B cell (primary cell): ENCODE data around the gene ATP11A. TPM values are rescaled to one million over a fixed set of nuclear protein-coding genes. Genes with fewer than 3 reads are reported as not detected.

Source experiments
- ATAC-seq: fragments of 200-7000 bp; cut with Tn5 transposase; one replicate; pipeline ENCODE4 v1.10.0; 2021; ENCODE audit warnings: low read depth, mild to moderate bottlenecking, moderate number of reproducible peaks, moderate library complexity
- CTCF ChIA-PET: fragments of 350-600 bp; sonication (Branson Sonifier 250); formaldehyde crosslinking; loops from one replicate; lab custom pipeline; 2021; ENCODE audit warnings: antibody characterized with exemption, inconsistent platforms; lab: Charles Lee
- POLR2A ChIA-PET: fragments of 350-600 bp; sonication (Branson Sonifier 250); formaldehyde crosslinking; loops from one replicate; lab custom pipeline; 2021; ENCODE audit warnings: antibody characterized with exemption; lab: Charles Lee
- DNase-seq: peaks from one replicate; pipeline ENCODE4 v3.0.0; 2013
- H2AFZ ChIP-seq: 2 replicates; pipeline ENCODE4 v1.6.1; 2012; ENCODE audit warnings: mild to moderate bottlenecking, low read depth, low read length; ENCODE audit not compliant: insufficient read depth, poor library complexity, severe bottlenecking
- H3K27ac ChIP-seq, 2 donors: 1 replicate in 1 of 2; 2 replicates in 1 of 2; pipeline ENCODE4 v1.5.1; 2012 to 2013; ENCODE audit warnings: low read length in 2 of 2, mild to moderate bottlenecking in 2 of 2, moderate library complexity in 1 of 2
- H3K27me3 ChIP-seq, 4 experiments: fragments of 200-600 bp in 1 of 4; sonication (generic) in 1 of 4; replicated peaks in 1 of 4; 1 replicate in 2 of 4; 2 replicates in 2 of 4; pipeline versions ENCODE4 v1.6.1 to v1.7.0; 2013 to 2016; ENCODE audit warnings: low read length in 3 of 4, mild to moderate bottlenecking in 2 of 4, mixed read lengths in 1 of 4, moderate library complexity in 1 of 4; ENCODE audit not compliant: insufficient read depth in 4 of 4, control insufficient read depth in 3 of 4; ENCODE audit errors: control extremely low read depth in 1 of 4
- H3K36me3 ChIP-seq, 2 experiments: replicated peaks in 1 of 2; 1 replicate in 1 of 2; 2 replicates in 1 of 2; pipeline versions ENCODE4 v1.6.1 to v1.7.1; 2013; ENCODE audit warnings: low read length in 1 of 2; ENCODE audit not compliant: insufficient read depth in 2 of 2, control insufficient read depth in 1 of 2; ENCODE audit errors: control extremely low read depth in 1 of 2, extremely low read depth in 1 of 2
- H3K4me1 ChIP-seq, 2 donors: fragments of 200-600 bp in 1 of 2; sonication (generic) in 1 of 2; 1 replicate in 1 of 2; 2 replicates in 1 of 2; pipeline versions ENCODE4 v1.5.1 to v1.6.1; 2013 to 2017; ENCODE audit warnings: low read length in 2 of 2; ENCODE audit not compliant: control insufficient read depth in 2 of 2, insufficient read depth in 2 of 2
- H3K4me2 ChIP-seq: replicated peaks from 2 replicates; pipeline ENCODE3; 2012; ENCODE audit warnings: mild to moderate bottlenecking, low read depth, low read length; ENCODE audit not compliant: poor library complexity, severe bottlenecking
- H3K4me3 ChIP-seq, 5 experiments: fragments of 200-600 bp in 1 of 5; sonication (generic) in 1 of 5; 1 replicate in 3 of 5; 2 replicates in 2 of 5; pipeline versions ENCODE4 v1.5.1 to v1.7.0; 2011 to 2016; ENCODE audit warnings: low read length in 4 of 5, mild to moderate bottlenecking in 4 of 5, low read depth in 2 of 5, control low read depth in 1 of 5, moderate library complexity in 1 of 5; ENCODE audit not compliant: insufficient read depth in 1 of 5; ENCODE audit errors: control extremely low read depth in 1 of 5, extremely low read depth in 1 of 5
- H3K79me2 ChIP-seq: fragments of 200-600 bp; sonication (generic); one replicate; pipeline ENCODE4 v1.6.0; 2016; ENCODE audit warnings: low read length; ENCODE audit not compliant: control insufficient read depth, insufficient read depth
- H3K9ac ChIP-seq: fragments of 200-600 bp; sonication (generic); 2 replicates; pipeline ENCODE4 v1.6.1; 2017; ENCODE audit warnings: mild to moderate bottlenecking, low read length, moderate library complexity
- H3K9me3 ChIP-seq, 3 donors: one replicate each; pipeline versions ENCODE4 v1.6.1 to v1.7.1; 2013; ENCODE audit warnings: low read length in 2 of 3; ENCODE audit not compliant: control insufficient read depth in 2 of 3, insufficient read depth in 1 of 3; ENCODE audit errors: control extremely low read depth in 1 of 3
- H4K20me1 ChIP-seq: 2 replicates; pipeline ENCODE4 v1.6.0; 2012; ENCODE audit warnings: mild to moderate bottlenecking, low read length; ENCODE audit not compliant: insufficient read depth, control insufficient read depth, poor library complexity, severe bottlenecking
- H3K27ac Mint-ChIP-seq: one replicate; pipeline ENCODE4 v1.8.0; 2021; ENCODE audit warnings: mixed read lengths
- H3K27me3 Mint-ChIP-seq: one replicate; pipeline ENCODE4 v1.8.0; 2021; ENCODE audit warnings: mixed read lengths
- H3K4me1 Mint-ChIP-seq: one replicate; pipeline ENCODE4 v1.8.0; 2021; ENCODE audit warnings: mixed read lengths
- H3K4me3 Mint-ChIP-seq: one replicate; pipeline ENCODE4 v1.8.0; 2021; ENCODE audit warnings: mixed read lengths
- H3K9me3 Mint-ChIP-seq: one replicate; pipeline ENCODE4 v1.8.0; 2022; ENCODE audit warnings: mixed read lengths; ENCODE audit not compliant: insufficient read depth
- CTCF ChIP-seq: fragments of 200-600 bp; IDR thresholded peaks from one replicate; pipeline ENCODE4 v1.8.0; 2022; ENCODE audit warnings: antibody characterized with exemption, mild to moderate bottlenecking
- EZH2 ChIP-seq: IDR thresholded peaks from 2 replicates; pipeline ENCODE4 v1.6.1; 2012; ENCODE audit warnings: borderline replicate concordance, low read depth, mild to moderate bottlenecking, moderate library complexity, low read length; ENCODE audit not compliant: insufficient read depth, poor library complexity, severe bottlenecking
- WGBS: methylation state at CpG from one replicate; pipeline ENCODE4 v1.1.5; 2013; ENCODE audit warnings: missing lambda C conversion rate; ENCODE audit not compliant: insufficient coverage; 5-methylcytosine and 5-hydroxymethylcytosine counted together
- intact Hi-C: fragments of 100-400 bp; cut with micrococcal nuclease; formaldehyde crosslinking; loops from one replicate; pipeline ENCODE4 v1.10.0; 2022
- polyA plus RNA-seq: library from polyadenylated mRNA; depleted of rRNA; stranded (reverse); fragments of >200 nt; gene quantifications from 2 replicates; pipeline ENCODE4 v1.2.3, GENCODE V29; 2012
- total RNA-seq, 2 donors: library from RNA; stranded (reverse); fragments of 120-200 nt in 1 of 2; gene quantifications; 1 replicate in 1 of 2; 2 replicates in 1 of 2; pipeline versions ENCODE4 v1.2.3 to v1.2.4, GENCODE V29; 2013 to 2022

The ATP11A gene
- total and polyA plus RNA-seq, 2 donors (not counting 1 experiment from before 2014, with no cell fraction given) = 36.9 to 60.3 TPM

- Histone ChIP-seq H3K4me2 (no peak overlapping the region), H2AFZ (no peak overlapping the region), H3K79me2 (no peaks in the 10 kb centered on the region), H3K27ac (no peak overlapping the region), H3K9ac (no peak overlapping the region), H3K36me3 (no peaks in the 10 kb centered on the region), H3K4me3 (no peak overlapping the region), H4K20me1 (peaks cover 9% of the 10 kb centered on the region), H3K4me1 (peaks cover 5 to 9% of the 10 kb centered on the region in 2 donors), H3K27me3 (no peaks in the 10 kb centered on the region), H3K9me3 (peaks cover 0 to 5% (median 0%) of the 10 kb centered on the region in 3 donors)
- H3K4me1 Mint-ChIP-seq = peaks cover 9% of the 10 kb centered on the region
- WGBS = 94% methylated on average over 13 of the region's 13 CpGs
- H3K4me3 Mint-ChIP-seq = no peak overlapping the region
- no peak for ATAC-seq
- intact Hi-C loops = no loop called here
- CTCF ChIA-PET = no interaction called here
- no peak overlapping the region for H3K27ac Mint-ChIP-seq
- TF ChIP-seq EZH2 (no peak), CTCF (no peak)
- H3K9me3 Mint-ChIP-seq = no peaks in the 10 kb centered on the region
- POLR2A ChIA-PET = no interaction called here
- H3K27me3 Mint-ChIP-seq = no peaks in the 10 kb centered on the region
- DNase-seq = no peak
Measured at GRCh38 chr13:112716461-112716820, 26.6 kb downstream of the ATP11A start.

- no peak for ATAC-seq
- Histone ChIP-seq H3K36me3 (no peaks in the 10 kb centered on the region), H3K27ac (no peak overlapping the region), H3K27me3 (no peaks in the 10 kb centered on the region), H3K9ac (no peak overlapping the region), H4K20me1 (peaks cover 9% of the 10 kb centered on the region), H3K4me2 (no peak overlapping the region), H2AFZ (no peak overlapping the region), H3K79me2 (no peaks in the 10 kb centered on the region), H3K4me1 (peaks cover under 1 to 4% of the 10 kb centered on the region in 2 donors), H3K4me3 (no peak overlapping the region), H3K9me3 (peaks cover 0 to 5% (median 0%) of the 10 kb centered on the region in 3 donors)
- intact Hi-C loops = no loop called here
- H3K4me1 Mint-ChIP-seq = peaks cover 4% of the 10 kb centered on the region
- H3K4me3 Mint-ChIP-seq = no peak overlapping the region
- CTCF ChIA-PET = no interaction called here
- no peak overlapping the region for H3K27ac Mint-ChIP-seq
- H3K27me3 Mint-ChIP-seq = no peaks in the 10 kb centered on the region
- 96% methylated on average over 9 of the region's 14 CpGs for WGBS
- DNase-seq = no peak
- POLR2A ChIA-PET = no interaction called here
- TF ChIP-seq CTCF (no peak), EZH2 (no peak)
- H3K9me3 Mint-ChIP-seq = no peaks in the 10 kb centered on the region
Measured at GRCh38 chr13:112716841-112717520, 27.1 kb downstream of the ATP11A start.
